Measurements from ENCODE around the gene NRROS.

NRROS gene

DNA sequence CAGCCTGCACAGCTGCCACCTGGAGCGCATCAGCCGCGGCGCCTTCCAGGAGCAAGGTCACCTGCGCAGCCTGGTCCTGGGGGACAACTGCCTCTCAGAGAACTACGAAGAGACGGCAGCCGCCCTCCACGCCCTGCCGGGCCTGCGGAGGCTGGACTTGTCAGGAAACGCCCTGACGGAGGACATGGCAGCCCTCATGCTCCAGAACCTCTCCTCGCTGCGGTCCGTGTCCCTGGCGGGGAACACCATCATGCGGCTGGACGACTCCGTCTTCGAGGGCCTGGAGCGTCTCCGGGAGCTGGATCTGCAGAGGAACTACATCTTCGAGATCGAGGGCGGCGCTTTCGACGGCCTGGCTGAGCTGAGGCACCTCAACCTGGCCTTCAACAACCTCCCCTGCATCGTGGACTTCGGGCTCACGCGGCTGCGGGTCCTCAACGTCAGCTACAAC is 20.4 kb downstream of the NRROS start:
- H2AK5ac ChIP-seq (ENCODE audit: low read length) = no peak overlapping the region
- H3K4ac ChIP-seq (ENCODE audit: low read depth, low read length) = no peak overlapping the region
- no peaks in the 10 kb centered on the region for H3K79me1 ChIP-seq (ENCODE audit: low read length)
- H3K4me1 ChIP-seq (ENCODE audit: control insufficient read depth, low read depth, low read length) = peaks cover 2% of the 10 kb centered on the region
- no peaks in the 10 kb centered on the region for H3K79me2 ChIP-seq (ENCODE audit: control insufficient read depth, insufficient read depth, low read length)
- no peak overlapping the region for H3K4me2 ChIP-seq (ENCODE audit: low read length)
- no peak overlapping the region for H3K18ac ChIP-seq (ENCODE audit: low read length)
- DNase-seq = no peak
- no peak overlapping the region for H4K5ac ChIP-seq (ENCODE audit: low read length)
- no peak overlapping the region for H3K9ac ChIP-seq (ENCODE audit: low read length)
- no peak overlapping the region for H3K56ac ChIP-seq (ENCODE audit: low read length)
- no peak overlapping the region for H3K27ac ChIP-seq (ENCODE audit: low read depth, low read length)
- no peak overlapping the region for H3K23ac ChIP-seq (ENCODE audit: low read length)
- no CpG with 5 or more reads among the region's 35 CpGs for WGBS (ENCODE audit: extremely low coverage, insufficient coverage, low lambda C conversion rate)
- H2BK120ac ChIP-seq (ENCODE audit: low read depth, low read length) = no peak overlapping the region
- no peak overlapping the region for H4K8ac ChIP-seq (ENCODE audit: low read depth, low read length)
- no peaks in the 10 kb centered on the region for H3K27me3 ChIP-seq (ENCODE audit: insufficient read depth, low read length, poor library complexity)
- H2BK5ac ChIP-seq (ENCODE audit: low read length) = no peak overlapping the region
- no peak overlapping the region for H3K4me3 ChIP-seq (ENCODE audit: low read length)
- H3K36me3 ChIP-seq (ENCODE audit: control insufficient read depth, insufficient read depth, low read length) = no peaks in the 10 kb centered on the region
- H2BK15ac ChIP-seq (replicated peaks; ENCODE audit: low read depth) = no peak overlapping the region

DNA sequence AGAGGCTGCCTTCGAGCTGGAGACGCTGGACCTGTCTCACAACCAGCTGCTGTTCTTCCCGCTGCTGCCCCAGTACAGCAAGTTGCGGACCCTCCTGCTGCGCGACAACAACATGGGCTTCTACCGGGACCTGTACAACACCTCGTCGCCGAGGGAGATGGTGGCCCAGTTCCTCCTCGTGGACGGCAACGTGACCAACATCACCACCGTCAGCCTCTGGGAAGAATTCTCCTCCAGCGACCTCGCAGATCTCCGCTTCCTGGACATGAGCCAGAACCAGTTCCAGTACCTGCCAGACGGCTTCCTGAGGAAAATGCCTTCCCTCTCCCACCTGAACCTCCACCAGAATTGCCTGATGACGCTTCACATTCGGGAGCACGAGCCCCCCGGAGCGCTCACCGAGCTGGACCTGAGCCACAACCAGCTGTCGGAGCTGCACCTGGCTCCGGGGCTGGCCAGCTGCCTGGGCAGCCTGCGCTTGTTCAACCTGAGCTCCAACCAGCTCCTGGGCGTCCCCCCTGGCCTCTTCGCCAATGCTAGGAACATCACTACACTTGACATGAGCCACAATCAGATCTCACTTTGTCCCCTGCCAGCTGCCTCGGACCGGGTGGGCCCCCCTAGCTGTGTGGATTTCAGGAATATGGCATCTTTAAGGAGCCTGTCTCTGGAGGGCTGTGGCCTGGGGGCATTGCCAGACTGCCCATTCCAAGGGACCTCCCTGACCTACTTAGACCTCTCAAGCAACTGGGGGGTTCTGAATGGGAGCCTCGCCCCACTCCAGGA is 21.1 kb downstream of the NRROS start:
- Histone ChIP-seq H3K4ac (ENCODE audit: low read depth, low read length) (no peak overlapping the region), H2BK120ac (ENCODE audit: low read depth, low read length) (no peak overlapping the region), H3K27me3 (ENCODE audit: insufficient read depth, low read length, poor library complexity) (no peaks in the 10 kb centered on the region), H3K23ac (ENCODE audit: low read length) (no peak overlapping the region), H3K79me2 (ENCODE audit: control insufficient read depth, insufficient read depth, low read length) (no peaks in the 10 kb centered on the region), H3K27ac (ENCODE audit: low read depth, low read length) (no peak overlapping the region), H2BK15ac (replicated peaks; ENCODE audit: low read depth) (no peak overlapping the region), H3K56ac (ENCODE audit: low read length) (no peak overlapping the region), H4K8ac (ENCODE audit: low read depth, low read length) (no peak overlapping the region), H3K4me2 (ENCODE audit: low read length) (no peak overlapping the region), H3K9ac (ENCODE audit: low read length) (no peak overlapping the region), H2BK5ac (ENCODE audit: low read length) (no peak overlapping the region), H3K36me3 (ENCODE audit: control insufficient read depth, insufficient read depth, low read length) (no peaks in the 10 kb centered on the region), H4K5ac (ENCODE audit: low read length) (no peak overlapping the region), H2AK5ac (ENCODE audit: low read length) (no peak overlapping the region), H3K4me3 (ENCODE audit: low read length) (no peak overlapping the region), H3K18ac (ENCODE audit: low read length) (no peak overlapping the region), H3K79me1 (ENCODE audit: low read length) (no peaks in the 10 kb centered on the region), H3K4me1 (ENCODE audit: control insufficient read depth, low read depth, low read length) (peaks cover 2% of the 10 kb centered on the region)
- WGBS (ENCODE audit: extremely low coverage, insufficient coverage, low lambda C conversion rate) = no CpG with 5 or more reads among the region's 32 CpGs
- no peak for DNase-seq

DNA sequence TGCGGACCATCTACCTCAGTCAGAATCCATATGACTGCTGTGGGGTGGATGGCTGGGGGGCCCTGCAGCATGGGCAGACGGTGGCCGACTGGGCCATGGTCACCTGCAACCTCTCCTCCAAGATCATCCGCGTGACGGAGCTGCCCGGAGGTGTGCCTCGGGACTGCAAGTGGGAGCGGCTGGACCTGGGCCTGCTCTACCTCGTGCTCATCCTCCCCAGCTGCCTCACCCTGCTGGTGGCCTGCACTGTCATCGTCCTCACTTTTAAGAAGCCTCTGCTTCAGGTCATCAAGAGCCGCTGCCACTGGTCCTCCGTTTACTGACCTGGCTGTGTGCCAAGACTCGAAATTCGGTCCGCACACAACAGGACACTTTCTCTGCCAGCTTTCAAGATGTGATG is 21.9 kb downstream of the NRROS start:
- no peaks in the 10 kb centered on the region for H3K36me3 ChIP-seq (ENCODE audit: control insufficient read depth, insufficient read depth, low read length)
- H3K4me2 ChIP-seq (ENCODE audit: low read length) = no peak overlapping the region
- H3K18ac ChIP-seq (ENCODE audit: low read length) = no peak overlapping the region
- no peak overlapping the region for H3K27ac ChIP-seq (ENCODE audit: low read depth, low read length)
- DNase-seq = peak; percentile 45
- no peaks in the 10 kb centered on the region for H3K79me2 ChIP-seq (ENCODE audit: control insufficient read depth, insufficient read depth, low read length)
- no peak overlapping the region for H3K56ac ChIP-seq (ENCODE audit: low read length)
- H3K4me3 ChIP-seq (ENCODE audit: low read length) = no peak overlapping the region
- H4K8ac ChIP-seq (ENCODE audit: low read depth, low read length) = no peak overlapping the region
- H3K23ac ChIP-seq (ENCODE audit: low read length) = no peak overlapping the region
- H3K79me1 ChIP-seq (ENCODE audit: low read length) = no peaks in the 10 kb centered on the region
- no peaks in the 10 kb centered on the region for H3K27me3 ChIP-seq (ENCODE audit: insufficient read depth, low read length, poor library complexity)
- H2BK5ac ChIP-seq (ENCODE audit: low read length) = no peak overlapping the region
- H2AK5ac ChIP-seq (ENCODE audit: low read length) = no peak overlapping the region
- H2BK120ac ChIP-seq (ENCODE audit: low read depth, low read length) = no peak overlapping the region
- no peak overlapping the region for H3K9ac ChIP-seq (ENCODE audit: low read length)
- peaks cover 4% of the 10 kb centered on the region for H3K4me1 ChIP-seq (ENCODE audit: control insufficient read depth, low read depth, low read length)
- H3K4ac ChIP-seq (ENCODE audit: low read depth, low read length) = no peak overlapping the region
- H4K5ac ChIP-seq (ENCODE audit: low read length) = no peak overlapping the region
- WGBS (ENCODE audit: extremely low coverage, insufficient coverage, low lambda C conversion rate) = no CpG with 5 or more reads among the region's 16 CpGs
- no peak overlapping the region for H2BK15ac ChIP-seq (replicated peaks; ENCODE audit: low read depth)

DNA sequence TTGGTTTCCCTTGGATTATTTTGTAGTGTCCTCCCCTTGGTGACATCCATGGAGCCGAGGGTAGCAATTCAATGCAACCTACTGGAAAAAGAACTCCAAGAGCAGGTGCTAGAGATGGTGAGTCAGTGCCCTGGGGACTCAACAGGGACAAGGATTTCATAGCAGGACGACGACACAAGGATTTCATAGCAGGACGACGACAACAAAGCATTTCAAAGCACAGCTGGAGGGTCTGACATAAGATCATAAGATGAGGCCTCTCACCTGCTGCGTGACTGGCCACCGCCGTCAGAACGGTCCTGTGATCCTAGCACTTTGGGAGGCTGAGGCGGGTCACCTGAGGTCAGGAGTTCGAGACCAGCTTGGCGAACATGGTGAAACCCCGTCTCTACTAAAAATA is 22.5 kb downstream of the NRROS start:
- Histone ChIP-seq H3K27me3 (ENCODE audit: insufficient read depth, low read length, poor library complexity) (no peaks in the 10 kb centered on the region), H3K27ac (ENCODE audit: low read depth, low read length) (no peak overlapping the region), H3K79me2 (ENCODE audit: control insufficient read depth, insufficient read depth, low read length) (no peaks in the 10 kb centered on the region), H2AK5ac (ENCODE audit: low read length) (no peak overlapping the region), H3K4me1 (ENCODE audit: control insufficient read depth, low read depth, low read length) (peaks cover 4% of the 10 kb centered on the region), H2BK5ac (ENCODE audit: low read length) (no peak overlapping the region), H4K8ac (ENCODE audit: low read depth, low read length) (no peak overlapping the region), H4K5ac (ENCODE audit: low read length) (no peak overlapping the region), H3K4me3 (ENCODE audit: low read length) (no peak overlapping the region), H3K4ac (ENCODE audit: low read depth, low read length) (no peak overlapping the region), H3K56ac (ENCODE audit: low read length) (no peak overlapping the region), H2BK120ac (ENCODE audit: low read depth, low read length) (no peak overlapping the region), H2BK15ac (replicated peaks; ENCODE audit: low read depth) (no peak overlapping the region), H3K36me3 (ENCODE audit: control insufficient read depth, insufficient read depth, low read length) (no peaks in the 10 kb centered on the region), H3K23ac (ENCODE audit: low read length) (no peak overlapping the region), H3K4me2 (ENCODE audit: low read length) (no peak overlapping the region), H3K79me1 (ENCODE audit: low read length) (no peaks in the 10 kb centered on the region), H3K9ac (ENCODE audit: low read length) (no peak overlapping the region), H3K18ac (ENCODE audit: low read length) (no peak overlapping the region)
- WGBS (ENCODE audit: extremely low coverage, insufficient coverage, low lambda C conversion rate) = no CpG with 5 or more reads among the region's 13 CpGs
- DNase-seq = peak; percentile 65

DNA sequence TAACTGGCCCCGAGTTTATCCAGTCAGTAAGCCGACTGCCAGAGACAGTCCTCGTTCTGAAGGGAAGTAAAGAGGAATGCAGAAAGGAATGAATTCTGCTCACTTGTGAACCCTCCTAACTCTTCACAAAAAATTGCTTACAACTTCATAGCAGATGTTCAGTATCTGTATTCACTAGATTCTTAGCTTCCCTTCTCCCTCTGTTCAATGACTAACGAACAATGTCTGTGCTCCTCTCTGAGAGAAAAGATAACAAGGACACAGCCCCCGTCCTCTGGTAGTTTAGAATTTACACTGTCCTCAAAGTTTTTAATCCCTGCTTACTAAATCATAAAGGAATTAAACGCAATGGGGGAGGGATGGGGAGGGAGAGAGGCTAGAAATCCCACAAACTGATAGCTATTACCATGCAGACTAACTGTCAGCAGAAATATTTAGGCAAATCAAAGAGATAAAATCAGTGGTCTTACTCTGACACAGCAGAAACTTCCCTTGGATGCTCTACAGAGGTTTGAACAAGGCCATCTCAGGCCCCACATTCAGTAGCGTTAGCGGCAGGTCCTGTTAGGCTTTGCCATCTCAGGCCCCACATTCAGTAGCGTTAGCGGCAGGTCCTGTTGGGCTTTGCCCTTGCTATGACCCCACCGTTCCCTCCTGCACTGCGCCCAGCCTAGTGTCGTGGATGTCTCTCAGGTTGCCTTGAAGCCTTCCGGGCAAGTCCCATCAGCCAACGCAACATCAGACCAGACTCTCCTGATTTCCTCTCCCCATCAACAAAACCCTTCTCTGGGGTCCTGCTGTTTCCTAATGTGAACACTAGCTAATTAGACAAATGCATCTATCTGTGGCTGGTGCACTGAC is 23.4 kb downstream of the NRROS start:
- H3K79me1 ChIP-seq (ENCODE audit: low read length) = no peaks in the 10 kb centered on the region
- H3K79me2 ChIP-seq (ENCODE audit: control insufficient read depth, insufficient read depth, low read length) = no peaks in the 10 kb centered on the region
- no CpG with 5 or more reads among the region's 15 CpGs for WGBS (ENCODE audit: extremely low coverage, insufficient coverage, low lambda C conversion rate)
- no peak overlapping the region for H2BK15ac ChIP-seq (replicated peaks; ENCODE audit: low read depth)
- no peak overlapping the region for H3K56ac ChIP-seq (ENCODE audit: low read length)
- H3K4me1 ChIP-seq (ENCODE audit: control insufficient read depth, low read depth, low read length) = peaks cover 4% of the 10 kb centered on the region
- no peak overlapping the region for H3K4ac ChIP-seq (ENCODE audit: low read depth, low read length)
- no peaks in the 10 kb centered on the region for H3K36me3 ChIP-seq (ENCODE audit: control insufficient read depth, insufficient read depth, low read length)
- H4K8ac ChIP-seq (ENCODE audit: low read depth, low read length) = no peak overlapping the region
- H3K23ac ChIP-seq (ENCODE audit: low read length) = no peak overlapping the region
- no peak overlapping the region for H3K4me3 ChIP-seq (ENCODE audit: low read length)
- no peak overlapping the region for H2BK120ac ChIP-seq (ENCODE audit: low read depth, low read length)
- DNase-seq = no peak
- H3K27me3 ChIP-seq (ENCODE audit: insufficient read depth, low read length, poor library complexity) = no peaks in the 10 kb centered on the region
- H4K5ac ChIP-seq (ENCODE audit: low read length) = no peak overlapping the region
- no peak overlapping the region for H3K18ac ChIP-seq (ENCODE audit: low read length)
- no peak overlapping the region for H3K27ac ChIP-seq (ENCODE audit: low read depth, low read length)
- H2BK5ac ChIP-seq (ENCODE audit: low read length) = no peak overlapping the region
- no peak overlapping the region for H3K4me2 ChIP-seq (ENCODE audit: low read length)
- H2AK5ac ChIP-seq (ENCODE audit: low read length) = no peak overlapping the region
- H3K9ac ChIP-seq (ENCODE audit: low read length) = no peak overlapping the region
